HFFc6 (cell line): ENCODE data around the gene DMKN. TPM values are rescaled to one million over a fixed set of nuclear protein-coding genes. Genes with fewer than 3 reads are reported as not detected.

Experiments used
- DNase-seq: peaks from one replicate; pipeline ENCODE4 v3.0.0-alpha.2; 2018
- H3K27ac Mint-ChIP-seq: 2 replicates; pipeline ENCODE4 v1.8.0; 2020; ENCODE audit warnings: mild to moderate bottlenecking, mixed read lengths
- H3K27me3 Mint-ChIP-seq: 2 replicates; pipeline ENCODE4 v1.8.0; 2021; ENCODE audit warnings: mild to moderate bottlenecking, moderate library complexity, mixed read lengths; ENCODE audit not compliant: insufficient read depth
- H3K36me3 Mint-ChIP-seq: 2 replicates; pipeline ENCODE4 v1.8.0; 2021; ENCODE audit warnings: low read depth, mixed read lengths
- H3K4me1 Mint-ChIP-seq: 2 replicates; pipeline ENCODE4 v1.8.0; 2020; ENCODE audit warnings: low read depth, mixed read lengths
- H3K4me3 Mint-ChIP-seq: 2 replicates; pipeline ENCODE4 v1.8.0; 2020; ENCODE audit warnings: mild to moderate bottlenecking, moderate library complexity, mixed read lengths
- H3K9me3 Mint-ChIP-seq: 2 replicates; pipeline ENCODE4 v1.8.0; 2020; ENCODE audit warnings: mild to moderate bottlenecking, mixed read lengths
- CTCF ChIP-seq: fragments of 200-600 bp; sonication (generic); IDR thresholded peaks from 2 replicates; pipeline ENCODE4 v1.5.0; 2021; ENCODE audit warnings: antibody characterized with exemption, mild to moderate bottlenecking
- total RNA-seq, 6 experiments: library from RNA; stranded (reverse); fragmentation: NEBNext Ultra II Directional; extraction: Animal tissue kit (Norgen Biotek cat#: 25700); gene quantifications; 2 replicates in 1 of 6; 3 replicates in 5 of 6; pipeline ENCODE4 v1.2.3, GENCODE V29; 2021

The DMKN gene
- total RNA-seq, 6 experiments from 2014 or later, result 0.27 to 0.75 (median 0.73) TPM; not detected in 3

GRCh38 chr19:35533201-35533821 is 19.9 kb upstream of the DMKN start, which contains the start of gene GAPDHS:
GAPDHS (plus strand) TSS chr19:35533456; CDS start chr19:35533528, 72 bp downstream.
- peaks cover 13% of the 10 kb centered on the region for H3K4me1 Mint-ChIP-seq
- peak within 1 kb of the TSS; percentile 55; the same call in 1 of the 2 replicates for H3K4me3 Mint-ChIP-seq
- peaks cover 35% of the 10 kb centered on the region for H3K27me3 Mint-ChIP-seq
- no peaks in the 10 kb centered on the region for H3K9me3 Mint-ChIP-seq
- no peak for DNase-seq
- H3K36me3 Mint-ChIP-seq, result no peaks in the 10 kb centered on the region
- no peak for TF ChIP-seq CTCF
- no peak within 1 kb of the TSS for H3K27ac Mint-ChIP-seq

GRCh38 chr19:35531291-35531690 is 17.8 kb upstream of the DMKN start:
- no peak for TF ChIP-seq CTCF
- no peak overlapping the region for H3K4me3 Mint-ChIP-seq
- no peaks in the 10 kb centered on the region for H3K36me3 Mint-ChIP-seq
- H3K27me3 Mint-ChIP-seq, result peaks cover 35% of the 10 kb centered on the region
- no peaks in the 10 kb centered on the region for H3K9me3 Mint-ChIP-seq
- DNase-seq, result no peak
- no peak overlapping the region for H3K27ac Mint-ChIP-seq
- H3K4me1 Mint-ChIP-seq, result peaks cover 21% of the 10 kb centered on the region

GRCh38 chr19:35529241-35530218 is 16.1 kb upstream of the DMKN start:
- Mint-ChIP-seq H3K9me3 (no peaks in the 10 kb centered on the region), H3K4me3 (no peak overlapping the region), H3K27ac (no peak overlapping the region), H3K4me1 (peaks cover 21% of the 10 kb centered on the region), H3K36me3 (no peaks in the 10 kb centered on the region), H3K27me3 (peaks cover 32% of the 10 kb centered on the region)
- no peak for TF ChIP-seq CTCF
- DNase-seq, result no peak

GRCh38 chr19:35528218-35529038 is 15.0 kb upstream of the DMKN start, which contains the start of gene SBSN:
SBSN (minus strand) TSS chr19:35528311; CDS start chr19:35528281, 30 bp downstream.
- DNase-seq, result peak; percentile 72
- H3K9me3 Mint-ChIP-seq, result no peaks in the 10 kb centered on the region
- TF ChIP-seq CTCF, result no peak
- no peak within 1 kb of the TSS; the same call in 1 of the 2 replicates for H3K27ac Mint-ChIP-seq
- H3K4me3 Mint-ChIP-seq, result no peak within 1 kb of the TSS
- peaks cover 28% of the 10 kb centered on the region for H3K27me3 Mint-ChIP-seq
- peaks cover 15% of the 10 kb centered on the region for H3K4me1 Mint-ChIP-seq
- H3K36me3 Mint-ChIP-seq, result no peaks in the 10 kb centered on the region

- TF ChIP-seq CTCF, result no peak
- Mint-ChIP-seq H3K27me3 (peaks cover 7% of the 10 kb centered on the region), H3K4me1 (peaks cover 15% of the 10 kb centered on the region), H3K36me3 (no peaks in the 10 kb centered on the region), H3K4me3 (no peak overlapping the region), H3K9me3 (no peaks in the 10 kb centered on the region), H3K27ac (no peak overlapping the region)
- no peak for DNase-seq
Measured at GRCh38 chr19:35525873-35526272, 12.4 kb upstream of the DMKN start.
